Breast epithelium (tissue), 3 donors: ENCODE results near the gene SLC35C1.
"Not testable (repeated sequence)": the region's sequence is repeated elsewhere in the genome, so short reads cannot be mapped to it uniquely, and the experiment has no call there.

Source experiments
- POLR2A ChIP-seq: fragments of 450-650 bp; IDR thresholded peaks from one replicate; pipeline ENCODE4 v1.6.1; 2016; ENCODE audit warnings: antibody characterized with exemption, mild to moderate bottlenecking, moderate library complexity
- TF ChIP-seq, protein P1 (sequence below), 3 donors: fragments of 450-650 bp; IDR thresholded peaks; one replicate each; pipeline ENCODE4 v1.5.1; 2016 to 2017; ENCODE audit warnings: antibody characterized with exemption in 3 of 3, mild to moderate bottlenecking in 3 of 3, moderate library complexity in 3 of 3

DNA sequence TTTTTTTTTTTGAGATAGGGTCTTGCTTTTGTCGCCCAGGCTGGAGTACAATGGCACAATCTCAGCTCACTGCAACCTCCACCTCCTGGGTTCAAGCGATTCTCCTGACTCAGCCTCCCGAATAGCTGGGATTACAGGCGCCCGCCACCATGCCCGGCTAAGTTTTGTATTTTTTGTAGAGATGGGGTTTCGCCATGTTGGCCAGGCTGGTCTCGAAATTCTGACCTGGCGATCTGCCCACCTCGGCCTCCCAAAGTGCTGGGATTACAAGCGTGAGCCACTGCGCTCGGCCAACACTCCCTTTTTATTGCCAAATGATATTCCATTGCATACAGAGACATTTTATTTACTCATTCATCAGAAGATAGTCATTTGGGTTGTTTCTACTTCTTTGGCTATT lies 35.3 kb downstream of the SLC35C1 start:
- TF ChIP-seq, protein P1, sequence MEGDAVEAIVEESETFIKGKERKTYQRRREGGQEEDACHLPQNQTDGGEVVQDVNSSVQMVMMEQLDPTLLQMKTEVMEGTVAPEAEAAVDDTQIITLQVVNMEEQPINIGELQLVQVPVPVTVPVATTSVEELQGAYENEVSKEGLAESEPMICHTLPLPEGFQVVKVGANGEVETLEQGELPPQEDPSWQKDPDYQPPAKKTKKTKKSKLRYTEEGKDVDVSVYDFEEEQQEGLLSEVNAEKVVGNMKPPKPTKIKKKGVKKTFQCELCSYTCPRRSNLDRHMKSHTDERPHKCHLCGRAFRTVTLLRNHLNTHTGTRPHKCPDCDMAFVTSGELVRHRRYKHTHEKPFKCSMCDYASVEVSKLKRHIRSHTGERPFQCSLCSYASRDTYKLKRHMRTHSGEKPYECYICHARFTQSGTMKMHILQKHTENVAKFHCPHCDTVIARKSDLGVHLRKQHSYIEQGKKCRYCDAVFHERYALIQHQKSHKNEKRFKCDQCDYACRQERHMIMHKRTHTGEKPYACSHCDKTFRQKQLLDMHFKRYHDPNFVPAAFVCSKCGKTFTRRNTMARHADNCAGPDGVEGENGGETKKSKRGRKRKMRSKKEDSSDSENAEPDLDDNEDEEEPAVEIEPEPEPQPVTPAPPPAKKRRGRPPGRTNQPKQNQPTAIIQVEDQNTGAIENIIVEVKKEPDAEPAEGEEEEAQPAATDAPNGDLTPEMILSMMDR (IDR thresholded peaks at IDR 0.05) = not testable (repeated sequence)
- not testable (repeated sequence) for TF ChIP-seq POLR2A
